Right atrium auricular region (tissue), 2 donors: Measurements from ENCODE around the gene EHD4. TPM values are rescaled to one million over a fixed set of nuclear protein-coding genes. Genes with fewer than 3 reads are reported as not detected.

Experiments used
- DNase-seq: peaks from one replicate; pipeline ENCODE4 v3.0.0-alpha.2; 2019; ENCODE audit warnings: low spot score
- H3K27ac ChIP-seq, 2 donors: fragments of 200-600 bp; sonication (generic); 1 replicate in 1 of 2; 2 replicates in 1 of 2; pipeline ENCODE4 v1.5.1; 2016 to 2019
- H3K27me3 ChIP-seq, 2 donors: fragments of 200-600 bp; sonication (generic); one replicate each; pipeline versions ENCODE4 v1.5.1 to v1.6.0; 2017 to 2019
- H3K36me3 ChIP-seq: fragments of 200-600 bp; sonication (generic); one replicate; pipeline ENCODE4 v1.5.1; 2016
- H3K4me1 ChIP-seq, 2 donors: fragments of 200-600 bp; sonication (generic); one replicate each; pipeline versions ENCODE4 v1.5.1 to v1.6.0; 2017 to 2019
- H3K4me3 ChIP-seq, 2 donors: fragments of 200-600 bp; sonication (generic); 1 replicate in 1 of 2; 2 replicates in 1 of 2; pipeline ENCODE4 v1.5.1; 2017 to 2019; ENCODE audit warnings: mild to moderate bottlenecking in 1 of 2, moderate library complexity in 1 of 2
- H3K9me3 ChIP-seq, 2 donors: fragments of 200-600 bp; sonication (generic); one replicate each; pipeline ENCODE4 v1.5.1; 2019
- CTCF ChIP-seq, 2 donors: fragments of 200-600 bp; sonication (generic); IDR thresholded peaks; one replicate each; pipeline ENCODE4 v1.5.1; 2019; ENCODE audit warnings: antibody characterized with exemption in 2 of 2
- total RNA-seq, 2 donors: library from RNA; depleted of rRNA; stranded (reverse); fragments of >200 nt; gene quantifications; one replicate each; pipeline ENCODE4 v1.1.0, GENCODE V29; 2016

The EHD4 gene
- total RNA-seq, 2 donors from 2014 or later = 22.2 to 26.3 TPM

GRCh38 chr15:42014406-42014805 is 42.0 kb upstream of the EHD4 start:
- Histone ChIP-seq H3K27me3 (no peaks in the 10 kb centered on the region), H3K4me1 (peaks cover 0 to 11% of the 10 kb centered on the region in 2 donors), H3K9me3 (no peaks in the 10 kb centered on the region), H3K27ac (no peak overlapping the region), H3K36me3 (no peaks in the 10 kb centered on the region), H3K4me3 (no peak overlapping the region)
- no peak for DNase-seq
- no peak for TF ChIP-seq CTCF (IDR thresholded peaks at IDR 0.05)

GRCh38 chr15:42012928-42013482 is 40.6 kb upstream of the EHD4 start:
- Histone ChIP-seq H3K36me3 (no peaks in the 10 kb centered on the region), H3K4me1 (no peaks in the 10 kb centered on the region), H3K9me3 (no peaks in the 10 kb centered on the region), H3K27ac (no peak overlapping the region), H3K27me3 (no peaks in the 10 kb centered on the region), H3K4me3 (no peak overlapping the region)
- DNase-seq = no peak
- TF ChIP-seq CTCF (IDR thresholded peaks at IDR 0.05) = no peak

GRCh38 chr15:42012241-42012640 is 39.9 kb upstream of the EHD4 start:
- H3K36me3 ChIP-seq = no peaks in the 10 kb centered on the region
- DNase-seq = no peak
- no peaks in the 10 kb centered on the region for H3K9me3 ChIP-seq
- no peak for TF ChIP-seq CTCF (IDR thresholded peaks at IDR 0.05)
- no peak overlapping the region for H3K4me3 ChIP-seq
- no peak overlapping the region for H3K27ac ChIP-seq
- H3K4me1 ChIP-seq = no peaks in the 10 kb centered on the region
- no peaks in the 10 kb centered on the region for H3K27me3 ChIP-seq

GRCh38 chr15:42011074-42011473 is 38.7 kb upstream of the EHD4 start:
- Histone ChIP-seq H3K9me3 (no peaks in the 10 kb centered on the region), H3K4me1 (no peaks in the 10 kb centered on the region), H3K4me3 (no peak overlapping the region), H3K27ac (no peak overlapping the region), H3K36me3 (no peaks in the 10 kb centered on the region), H3K27me3 (no peaks in the 10 kb centered on the region)
- TF ChIP-seq CTCF (IDR thresholded peaks at IDR 0.05) = no peak
- DNase-seq = no peak

- Histone ChIP-seq H3K36me3 (no peaks in the 10 kb centered on the region), H3K27me3 (no peaks in the 10 kb centered on the region), H3K9me3 (no peaks in the 10 kb centered on the region), H3K27ac (no peak overlapping the region), H3K4me3 (no peak overlapping the region), H3K4me1 (no peaks in the 10 kb centered on the region)
- no peak for TF ChIP-seq CTCF (IDR thresholded peaks at IDR 0.05)
- no peak for DNase-seq
Measured at GRCh38 chr15:42010434-42010833, 38.1 kb upstream of the EHD4 start.

- Histone ChIP-seq H3K9me3 (no peaks in the 10 kb centered on the region), H3K4me1 (no peaks in the 10 kb centered on the region), H3K36me3 (no peaks in the 10 kb centered on the region), H3K4me3 (no peak overlapping the region), H3K27ac (no peak overlapping the region), H3K27me3 (no peaks in the 10 kb centered on the region)
- no peak for DNase-seq
- no peak for TF ChIP-seq CTCF (IDR thresholded peaks at IDR 0.05)
Measured at GRCh38 chr15:42009474-42009873, 37.1 kb upstream of the EHD4 start.
